H1 (cell line): ENCODE results near the gene ALX1. TPM values are rescaled to one million over a fixed set of nuclear protein-coding genes. Genes with fewer than 3 reads are reported as not detected.

Experiments
- polyA plus RNA-seq, 7 experiments: library from polyadenylated mRNA; depleted of rRNA in 3 of 7; stranded (reverse) in 5 of 7; unstranded in 2 of 7; fragments of >200 nt in 5 of 7; fragments of 200-250 nt in 2 of 7; gene quantifications; 1 replicate in 5 of 7; 2 replicates in 1 of 7; 4 replicates in 1 of 7; pipeline versions ENCODE4 v1.2.1 to v1.2.3, GENCODE V29; 2011 to 2013; ENCODE audit warnings: missing spikeins in 2 of 7, mixed read lengths in 2 of 7
- total RNA-seq: library from RNA; stranded (reverse); fragmentation: NEBNext Ultra II Directional; extraction: Animal tissue kit (Norgen Biotek cat#: 25700); gene quantifications from 2 replicates; pipeline ENCODE4 v1.2.1, GENCODE V29; 2021

The ALX1 gene
- total and polyA plus RNA-seq, 2 of the 8 experiments (the other 6 are each of a cell fraction or from before 2014, with no cell fraction given): 0.41 to 0.73 TPM

Other genes with a start within 250 kb of the ALX1 start
- gene TSPAN19, start 243.9 kb upstream of the ALX1 start, total RNA-seq: not detected in 2 replicates
- 0.05 and 0.09 TPM in 2 replicates for gene TSPAN19, start 243.9 kb upstream of the ALX1 start, polyA plus RNA-seq (2011; rRNA removed)
- gene LRRIQ1, start 243.9 kb upstream of the ALX1 start, total RNA-seq: 0.76 and 1.2 TPM in 2 replicates
- gene LRRIQ1, start 243.9 kb upstream of the ALX1 start, polyA plus RNA-seq (2011; rRNA removed): 0.13 and 0.24 TPM in 2 replicates